Activated naive CD8-positive, alpha-beta T cell treated with anti-CD3 and anti-CD28 coated beads, Interleukin-2, amount 50 U/mL, for 16 hours (primary cell): ENCODE data around the gene MCHR2.

Experiments
- DNase-seq: peaks from one replicate; pipeline ENCODE4 v3.0.0-alpha.2; 2020; ENCODE audit warnings: low read depth, low spot score

Gene MCHR2

DNA sequence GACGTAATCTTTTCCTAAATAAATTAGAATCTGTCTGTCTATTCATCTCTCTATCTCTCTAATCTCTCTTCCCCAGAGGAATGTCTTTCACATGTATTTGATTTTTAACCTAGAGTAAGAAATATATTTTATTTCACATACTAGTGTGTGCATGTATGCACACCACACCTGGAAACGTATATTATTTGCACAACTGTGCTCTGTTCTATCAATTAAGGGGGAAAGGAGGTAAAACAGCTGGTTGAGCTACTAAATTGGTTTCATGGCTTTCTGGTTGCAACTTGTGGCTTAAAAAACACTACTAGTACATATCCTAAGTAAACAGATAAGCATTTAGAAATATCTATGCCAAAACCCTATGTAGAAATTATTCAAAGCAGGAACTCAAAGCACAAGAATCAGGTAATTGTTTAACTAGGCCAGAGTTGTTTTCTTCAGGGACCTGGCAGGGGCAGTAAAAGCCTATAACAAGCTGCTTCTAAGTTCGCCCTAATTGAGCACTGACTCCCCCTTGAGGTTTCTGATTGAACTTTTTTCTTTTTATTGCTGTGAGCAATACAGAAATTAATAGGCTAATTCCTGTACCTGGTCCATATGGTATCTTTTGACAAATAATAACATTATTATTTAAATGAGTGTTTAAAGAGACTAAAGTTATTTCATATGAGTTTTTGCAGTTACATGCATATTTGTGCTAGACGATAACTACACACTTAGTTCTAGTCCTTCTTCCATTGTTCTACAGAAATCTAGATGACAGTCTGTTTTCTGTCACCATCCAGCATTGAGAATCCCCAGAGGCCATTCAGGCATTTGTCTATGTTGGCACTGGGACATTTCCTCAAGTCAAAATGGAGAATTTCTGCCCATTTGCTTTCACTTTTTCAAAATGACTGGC lies 88.6 kb downstream of the MCHR2 start:
- DNase-seq: no peak

GRCh38 chr6:99901596-99902384 lies 92.2 kb downstream of the MCHR2 start:
- no peak for DNase-seq

DNA sequence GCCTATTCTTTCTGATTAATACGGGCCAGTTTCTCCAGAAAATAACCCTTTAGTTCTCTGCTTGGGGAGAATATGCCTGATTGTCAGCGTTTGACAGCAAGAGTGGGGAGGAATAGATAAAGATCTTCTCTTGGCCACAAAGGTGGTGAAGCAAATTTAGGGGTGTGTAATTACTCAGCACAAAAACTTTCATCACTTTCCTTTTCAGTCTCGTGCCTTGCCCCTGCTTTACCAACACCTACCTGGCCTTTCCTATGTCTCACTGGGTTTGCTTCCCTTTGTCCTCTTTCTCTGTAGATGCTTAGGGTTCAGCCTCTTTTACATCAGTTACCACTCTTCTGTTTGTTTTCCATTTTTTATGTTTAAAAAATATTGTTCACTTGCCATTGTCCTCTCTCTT lies 99.2 kb downstream of the MCHR2 start:
- no peak for DNase-seq

DNA sequence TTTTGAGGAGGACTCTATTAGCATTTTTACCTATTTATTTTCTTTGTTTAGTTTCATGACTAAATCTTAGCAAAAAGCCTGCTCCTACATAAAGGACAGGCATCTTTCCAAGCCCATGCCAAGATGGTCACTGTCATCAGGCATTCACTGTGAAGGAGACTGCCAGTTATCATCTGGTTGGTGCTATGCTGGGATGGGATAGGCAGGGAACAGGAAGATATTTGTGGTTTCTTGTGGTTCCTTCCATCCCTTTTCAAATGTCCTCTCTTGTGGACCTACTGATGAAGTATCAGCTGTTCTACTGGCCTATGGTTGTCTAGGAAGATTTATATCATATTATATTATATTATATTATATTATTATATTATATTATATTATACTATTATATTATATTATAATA lies 107.0 kb downstream of the MCHR2 start:
- no peak for DNase-seq

- no peak for DNase-seq
Observed at GRCh38 chr6:99885051-99885450, 109.0 kb downstream of the MCHR2 start.

DNA sequence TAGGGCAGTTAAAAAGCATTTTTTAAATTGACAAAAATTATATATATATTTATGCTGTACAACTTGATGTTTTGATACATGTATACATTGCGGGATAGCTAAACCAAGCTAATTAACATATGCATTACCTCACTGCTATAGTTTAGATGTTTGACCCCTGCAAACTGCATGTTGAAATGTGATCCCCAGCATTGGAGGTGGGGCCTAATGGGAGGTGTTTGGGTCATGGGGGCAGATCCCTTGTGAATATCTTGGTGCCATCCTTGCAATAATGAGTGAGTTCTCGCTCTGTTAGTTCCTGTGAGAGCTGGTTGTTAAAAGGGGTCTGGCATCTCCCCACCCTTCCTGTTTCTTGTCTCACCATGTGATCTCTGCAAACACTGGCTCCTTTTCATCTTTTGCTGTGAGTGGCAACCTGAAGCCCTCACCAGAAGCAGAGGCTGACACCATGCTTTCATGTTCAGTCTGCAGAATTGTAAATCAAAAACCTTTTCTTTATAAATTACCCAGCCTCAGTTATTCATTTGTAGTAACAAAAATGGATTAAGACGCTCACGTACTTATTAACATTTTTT lies 111.8 kb downstream of the MCHR2 start:
- no peak for DNase-seq

DNA sequence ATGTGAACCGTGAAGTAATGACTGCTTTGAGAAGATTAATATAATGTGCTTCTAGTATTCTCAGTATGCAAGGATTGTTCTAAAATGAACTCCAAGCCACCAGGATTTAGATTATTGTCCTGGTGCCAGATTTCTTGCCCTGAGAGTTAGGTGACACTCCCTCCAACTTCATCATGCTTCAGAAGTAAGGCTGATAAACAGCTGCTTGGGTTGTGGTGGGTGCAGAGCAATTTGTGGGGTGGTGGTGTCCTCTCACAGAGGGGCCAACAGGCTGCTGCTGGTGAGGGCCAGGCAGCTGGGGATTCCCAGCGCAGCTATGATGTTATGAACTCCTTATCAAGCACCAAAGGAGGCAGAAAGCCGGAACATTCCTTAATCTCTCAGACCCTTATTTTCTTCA lies 114.6 kb downstream of the MCHR2 start:
- DNase-seq: no peak

- no peak for DNase-seq
Observed at GRCh38 chr6:99875068-99875467, 119.0 kb downstream of the MCHR2 start.

DNA sequence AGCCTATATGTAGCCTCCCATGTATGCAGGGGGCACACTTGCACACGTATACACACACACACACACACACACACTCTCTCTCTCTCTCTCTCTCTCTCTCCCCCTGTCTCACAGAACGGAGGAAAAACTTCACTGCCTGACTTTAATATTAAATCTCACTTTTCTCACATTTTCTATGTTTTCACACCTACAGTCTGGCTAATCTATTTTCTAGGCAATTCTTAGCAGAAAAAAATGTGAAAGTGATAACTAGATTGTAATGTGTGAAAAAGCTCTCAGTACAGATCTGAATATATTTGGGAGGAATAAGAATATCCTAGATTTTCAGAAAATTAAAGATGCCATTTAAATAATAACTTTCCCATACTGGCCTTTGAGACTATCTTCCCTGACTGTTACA lies 120.9 kb downstream of the MCHR2 start:
- no peak for DNase-seq

DNA sequence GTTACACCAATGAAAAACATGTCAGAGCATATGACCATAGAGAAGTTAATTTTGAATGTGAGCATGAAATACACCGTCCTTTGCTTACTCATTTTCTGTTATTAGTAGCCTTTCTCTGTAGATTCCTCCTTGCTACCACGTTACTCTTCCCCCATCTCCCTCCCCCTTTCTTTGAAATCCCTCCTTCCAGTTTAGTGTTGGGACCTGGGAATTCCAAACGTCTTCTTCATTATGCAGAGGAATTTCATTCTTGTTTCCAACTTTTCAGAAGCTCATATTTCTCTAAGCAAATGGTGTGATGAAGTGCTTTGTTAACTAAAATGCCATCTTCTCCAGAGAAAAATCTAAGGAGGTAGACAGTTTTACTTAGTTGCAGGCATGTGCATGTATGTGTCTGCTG lies 122.4 kb downstream of the MCHR2 start:
- no peak for DNase-seq
